HUDEP-2 (cell line): ENCODE results near the gene C10orf95.

Experiments
- DNase-seq, 76 experiments: peaks; one replicate each; lab custom pipeline; 2025; ENCODE audit not compliant: unreplicated experiment in 76 of 76; lab: John Stamatoyannopoulos, UW

C10orf95 gene

DNA sequence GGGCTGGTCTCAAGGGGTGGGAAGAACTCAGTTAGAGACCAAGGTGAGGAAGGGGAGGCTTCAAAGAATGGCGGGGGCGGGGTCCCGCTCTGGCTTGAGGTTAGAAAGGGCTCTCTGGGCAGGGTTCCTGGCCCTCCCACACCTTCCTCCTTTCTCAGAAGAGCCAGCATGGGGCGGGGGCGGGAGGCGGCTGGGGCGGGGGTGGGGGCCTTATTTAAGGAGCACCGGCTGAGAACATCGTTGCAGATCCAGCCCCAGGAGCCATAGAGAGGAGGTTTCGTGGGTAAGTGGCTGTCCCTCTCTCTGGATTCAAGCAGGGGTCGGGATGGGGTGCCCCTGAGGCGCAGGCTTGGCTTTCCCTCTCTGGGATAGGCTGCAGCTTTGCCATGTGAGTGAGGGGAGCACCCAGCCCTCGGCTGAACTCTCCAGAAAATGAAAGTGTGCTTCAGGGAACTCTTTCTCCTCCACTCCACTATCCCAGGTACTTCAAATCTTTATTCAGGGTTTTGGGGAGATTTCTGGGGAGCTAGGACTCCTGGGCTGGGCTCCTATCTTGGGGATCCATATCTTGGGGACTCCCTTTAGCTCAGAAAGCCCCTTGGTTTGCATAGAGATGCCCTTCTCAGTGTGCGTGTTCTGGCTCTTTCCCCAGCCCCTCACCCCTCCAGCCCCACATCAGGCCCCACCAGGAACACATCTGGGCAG, 15.7 kb downstream of the C10orf95 start:
- peak in 67 of 76 experiments; percentile 7 to 86 (median 61) for DNase-seq

DNA sequence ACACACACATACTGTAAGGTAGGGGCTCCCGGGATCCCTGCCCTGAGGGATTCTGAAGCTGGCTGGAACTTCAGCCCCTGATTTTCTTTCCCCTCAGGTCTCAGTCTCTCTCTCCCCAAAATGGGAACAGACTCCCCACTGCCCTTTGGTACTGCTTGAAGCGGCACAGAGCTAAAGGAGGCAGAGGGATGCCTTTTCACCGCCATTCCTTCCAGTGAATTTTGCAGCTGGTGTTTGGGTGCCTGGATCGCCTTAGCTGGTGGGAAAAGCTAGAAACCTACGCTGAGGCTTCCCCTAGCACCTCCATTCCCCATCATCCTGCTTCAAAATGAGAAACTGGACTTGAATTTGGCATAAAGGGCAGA, 16.2 kb downstream of the C10orf95 start:
- no peak for DNase-seq

DNA sequence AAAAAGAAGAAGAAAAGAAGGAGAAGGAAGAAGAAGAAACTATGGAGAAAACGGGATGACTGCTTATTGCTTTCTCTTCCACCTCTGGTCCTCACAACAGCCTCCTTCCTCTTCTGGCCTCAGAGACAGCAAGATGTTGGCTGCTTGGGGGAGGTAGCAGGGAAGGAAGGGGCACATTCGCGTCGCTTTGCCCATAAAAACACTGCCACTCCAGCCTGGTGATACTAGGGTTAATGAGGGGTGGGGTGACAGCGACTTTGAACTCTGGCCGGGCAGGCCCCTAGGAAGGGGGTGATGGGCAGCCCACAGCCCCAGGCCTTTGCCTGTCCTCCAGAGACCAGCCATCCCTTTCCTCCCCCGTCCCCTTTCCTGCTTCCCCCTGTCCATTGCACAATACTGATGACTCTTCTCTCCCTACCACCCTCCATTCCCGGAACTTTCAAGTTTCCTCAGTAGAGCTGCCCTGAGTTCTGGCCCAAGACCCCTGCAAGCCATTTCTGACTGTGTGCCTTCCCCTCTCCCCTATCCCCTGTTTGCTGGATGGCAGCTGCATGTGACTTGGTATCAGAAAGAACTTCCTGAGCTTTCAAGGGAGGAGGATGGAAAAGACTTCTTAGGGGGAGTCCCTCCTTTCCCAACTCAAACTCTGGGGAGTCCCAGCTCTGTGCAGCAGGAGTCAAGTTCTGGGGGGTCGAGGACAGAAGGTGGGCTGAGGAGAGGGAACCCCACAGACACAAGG, 16.8 kb downstream of the C10orf95 start:
- DNase-seq, result no peak

GRCh38 chr10:102433619-102434046, 17.7 kb downstream of the C10orf95 start:
- peak in 2 of 76 experiments; percentile 6 to 20 for DNase-seq

- peak in 74 of 76 experiments; percentile 58 to 98 (median 95) for DNase-seq
These were observed 19.0 kb downstream of the C10orf95 start, which contains the start of gene CUEDC2 for GRCh38 chr10:102432162-102432950. CUEDC2 (minus strand) TSS chr10:102432574; CDS start chr10:102425188, 7,386 bp downstream.

GRCh38 chr10:102431452-102432124, 19.8 kb downstream of the C10orf95 start:
- peak in 14 of 76 experiments; percentile 10 to 41 (median 21) for DNase-seq

DNA sequence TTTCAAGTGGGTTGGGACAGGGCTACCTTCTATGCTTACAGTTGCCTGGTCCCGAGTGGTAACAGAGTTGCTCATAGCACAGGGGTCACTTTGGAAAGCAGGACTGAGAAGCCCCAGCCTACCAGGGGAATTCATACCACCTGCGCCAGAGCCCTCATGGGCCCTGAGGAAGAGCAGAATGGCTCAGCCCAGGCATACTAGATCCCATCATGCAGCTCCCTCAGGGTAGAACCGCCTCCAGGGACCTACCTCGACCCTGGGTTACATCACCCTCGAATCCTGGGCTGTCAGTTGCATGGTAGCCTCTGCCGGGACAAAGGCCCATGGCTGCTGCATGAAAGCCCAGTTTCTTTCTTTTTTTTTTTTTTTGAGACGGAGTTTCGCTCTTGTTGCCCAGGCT, 21.9 kb downstream of the C10orf95 start:
- no peak for DNase-seq

GRCh38 chr10:102426803-102427287, 24.5 kb downstream of the C10orf95 start:
- no peak for DNase-seq

DNA sequence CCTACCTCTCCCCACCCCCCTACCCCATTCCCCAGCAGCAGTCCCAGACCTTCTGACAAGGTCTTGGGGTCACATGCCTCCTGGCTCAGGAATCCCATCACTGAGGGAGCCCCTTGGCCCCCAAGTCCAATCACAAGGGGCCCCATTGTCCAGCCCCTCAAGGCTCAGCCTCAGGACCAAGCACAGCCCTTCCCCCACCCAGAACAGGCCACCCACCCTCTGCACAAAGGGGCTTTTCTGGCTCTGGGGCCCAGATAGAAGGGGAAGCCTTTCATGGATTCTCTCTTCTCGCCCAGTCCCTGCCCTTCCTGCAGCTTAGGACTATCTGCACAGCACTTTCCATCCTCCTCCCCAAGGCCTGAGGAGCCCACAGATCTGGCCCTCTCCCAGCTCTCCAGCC, 25.9 kb downstream of the C10orf95 start:
- no peak for DNase-seq

DNA sequence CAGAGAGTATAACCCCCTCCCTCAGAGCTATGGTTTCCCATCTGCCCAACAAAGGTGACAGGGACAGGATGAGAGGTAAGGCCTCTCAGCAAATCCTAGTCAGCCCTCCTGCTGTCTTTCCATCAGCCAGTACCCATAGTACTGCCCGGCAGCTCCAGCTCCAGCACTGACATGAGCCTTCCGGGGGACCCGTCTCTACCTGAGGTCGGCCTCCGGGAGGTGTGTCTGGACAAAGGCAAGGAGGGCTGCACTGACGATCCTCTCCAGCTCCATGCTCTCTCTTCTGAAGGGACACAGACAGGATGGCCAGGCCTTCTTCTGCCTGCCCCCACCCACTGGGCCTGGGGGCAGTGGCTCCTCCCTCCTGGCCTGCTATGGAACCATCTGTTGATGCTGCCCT, 26.4 kb downstream of the C10orf95 start:
- no peak for DNase-seq

DNA sequence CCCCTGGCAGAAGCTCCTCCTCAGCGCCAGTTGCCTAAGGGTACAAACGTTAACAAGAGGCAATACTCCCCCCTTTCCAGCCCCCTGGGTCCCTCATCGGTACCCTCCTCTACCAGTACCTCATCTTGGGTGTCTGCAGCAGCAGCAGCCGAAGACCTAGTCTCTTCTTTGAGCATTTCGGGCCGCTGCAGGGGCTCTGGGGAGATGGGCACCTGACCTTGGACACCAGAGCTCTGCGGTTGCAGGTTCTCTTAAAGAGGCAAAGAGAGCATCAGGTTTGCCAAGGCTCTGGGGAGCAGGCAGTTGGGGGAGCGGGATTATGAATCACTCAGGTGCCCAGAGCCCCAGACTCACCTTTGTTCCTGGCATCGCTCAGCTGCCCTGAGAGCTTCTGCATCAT, 27.2 kb downstream of the C10orf95 start:
- DNase-seq, result no peak

GRCh38 chr10:102423372-102423968, 27.9 kb downstream of the C10orf95 start:
- DNase-seq, result no peak

- DNase-seq, result peak in 72 of 76 experiments; percentile 19 to 86 (median 65)
These were observed 28.7 kb downstream of the C10orf95 start for GRCh38 chr10:102422545-102423129.

GRCh38 chr10:102421757-102422512, 29.4 kb downstream of the C10orf95 start:
- DNase-seq, result peak in 59 of 76 experiments; percentile 15 to 71 (median 48)

GRCh38 chr10:102421507-102421756, 29.9 kb downstream of the C10orf95 start:
- peak in 2 of 76 experiments; percentile 54 to 57 for DNase-seq

DNA sequence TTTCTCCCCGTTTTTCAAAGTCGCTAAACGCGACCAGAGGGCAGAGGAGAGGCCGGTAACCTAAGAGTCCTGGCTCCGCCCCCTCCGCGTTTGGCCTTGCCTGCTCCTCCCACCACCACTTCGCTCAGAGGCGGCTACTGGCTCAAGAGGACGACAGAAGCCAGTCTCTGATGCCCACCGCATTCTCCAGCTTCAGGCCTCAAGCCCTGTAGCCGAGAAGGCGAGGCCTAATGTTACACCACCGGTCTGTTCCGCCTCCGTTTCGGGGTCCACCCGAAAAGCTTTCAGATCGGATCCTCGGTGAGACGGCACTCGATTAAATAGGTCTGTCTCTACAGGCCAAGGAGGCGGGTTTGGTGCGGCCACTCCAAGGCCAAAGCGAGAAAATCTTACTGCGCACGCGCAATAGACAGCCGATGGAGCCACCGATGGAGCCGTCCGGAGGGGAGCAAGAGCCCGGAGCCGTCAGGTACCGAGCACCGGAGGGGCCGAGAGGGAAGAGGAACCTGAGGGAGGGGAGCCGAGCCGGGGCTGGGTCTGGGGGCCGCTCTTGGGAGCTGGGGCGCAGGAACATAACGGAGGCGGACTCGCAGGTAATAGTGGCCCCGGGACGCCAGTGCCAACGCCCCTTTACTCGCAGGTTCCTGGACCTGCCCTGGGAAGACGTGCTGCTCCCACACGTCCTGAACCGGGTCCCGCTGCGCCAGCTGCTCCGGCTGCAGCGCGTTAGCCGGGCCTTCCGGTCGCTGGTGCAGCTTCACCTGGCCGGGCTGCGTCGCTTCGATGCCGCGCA, 30.4 kb downstream of the C10orf95 start, which contains the start of gene FBXL15:
TSS of gene FBXL15 (plus strand) at position 123 of the 793 bp plus-strand sequence. CDS start at position 417, 294 bp downstream.
- DNase-seq, result peak; percentile 20 to 99 (median 92)

DNA sequence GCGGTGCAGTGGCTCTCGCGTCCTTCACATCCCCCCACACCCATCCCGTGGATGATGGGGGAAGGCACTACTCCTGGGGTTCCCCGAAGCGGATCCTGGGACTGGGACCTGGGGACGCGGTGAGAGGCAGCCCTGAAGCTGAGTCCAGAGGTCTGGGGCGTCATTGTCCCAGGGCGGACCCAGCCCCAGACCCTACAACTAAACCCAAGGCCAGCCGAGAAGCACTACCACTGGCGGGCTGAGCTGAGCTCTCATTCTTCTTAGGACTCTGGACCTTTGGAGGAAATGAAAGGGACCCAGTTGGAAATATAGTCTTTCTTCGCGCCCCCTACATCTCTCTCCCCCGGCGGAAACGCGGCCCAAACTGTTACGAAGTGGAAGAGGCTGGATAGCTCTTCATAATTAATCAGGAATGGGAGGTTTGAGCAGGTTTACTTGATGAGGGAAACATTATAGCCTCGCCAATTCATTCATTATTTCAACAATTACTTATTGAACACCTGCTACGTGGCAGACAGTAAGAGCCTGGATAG, 31.1 kb downstream of the C10orf95 start:
- peak in 1 of 76 experiments; percentile 40 for DNase-seq
